ENCODE results near the gene KRT6C.
"Not testable (repeated sequence)": the region's sequence is repeated elsewhere in the genome, so short reads cannot be mapped to it uniquely, and the experiment has no call there.

The KRT6C gene

GRCh38 chr12:52454411-52455201 lies 19.0 kb downstream of the KRT6C start:
- Histone ChIP-seq H3K27me3 (ENCODE audit: insufficient read depth, low read length) (no peaks in the 10 kb centered on the region), H3K4me2 (ENCODE audit: low read length) (no peak overlapping the region), H3K79me2 (ENCODE audit: insufficient read depth, low read length) (no peaks in the 10 kb centered on the region), H3K9ac (ENCODE audit: low read length) (no peak overlapping the region), H3F3A (ENCODE audit: insufficient read depth, low read length) (no peaks in the 10 kb centered on the region), H3K36me3 (ENCODE audit: insufficient read depth, low read length) (no peaks in the 10 kb centered on the region), H2AFZ (ENCODE audit: low read length) (no peak overlapping the region), H3K9me3 (ENCODE audit: low read length) (no peaks in the 10 kb centered on the region), H3K9me2 (ENCODE audit: low read depth, low read length) (no peaks in the 10 kb centered on the region), H3K4me1 (ENCODE audit: insufficient read depth, low read length, severe bottlenecking) (no peaks in the 10 kb centered on the region), H3K4me3 (ENCODE audit: low read depth, low read length, poor library complexity, severe bottlenecking) (no peak overlapping the region), H3K27ac (ENCODE audit: low read depth, low read length, poor library complexity, severe bottlenecking) (no peak overlapping the region), H4K20me1 (ENCODE audit: insufficient read depth, low read length) (no peaks in the 10 kb centered on the region)
- TF ChIP-seq CTCF (IDR thresholded peaks at IDR 0.05; ENCODE audit: low read length), result no peak
- no peak for TF ChIP-seq EZH2 (IDR thresholded peaks at IDR 0.05; ENCODE audit: borderline replicate concordance, low read length)

- no peak within 1 kb of the TSS for H2AFZ ChIP-seq (ENCODE audit: low read length)
- no peaks in the 10 kb centered on the region for H3K4me1 ChIP-seq (ENCODE audit: insufficient read depth, low read length, severe bottlenecking)
- no peaks in the 10 kb centered on the region for H3F3A ChIP-seq (ENCODE audit: insufficient read depth, low read length)
- H3K27ac ChIP-seq (ENCODE audit: low read depth, low read length, poor library complexity, severe bottlenecking), result no peak within 1 kb of the TSS
- no peaks in the 10 kb centered on the region for H4K20me1 ChIP-seq (ENCODE audit: insufficient read depth, low read length)
- no peaks in the 10 kb centered on the region for H3K9me3 ChIP-seq (ENCODE audit: low read length)
- no peaks in the 10 kb centered on the region for H3K9me2 ChIP-seq (ENCODE audit: low read depth, low read length)
- no peak for TF ChIP-seq EZH2 (IDR thresholded peaks at IDR 0.05; ENCODE audit: borderline replicate concordance, low read length)
- no peak for TF ChIP-seq CTCF (IDR thresholded peaks at IDR 0.05; ENCODE audit: low read length)
- H3K4me3 ChIP-seq (ENCODE audit: low read depth, low read length, poor library complexity, severe bottlenecking), result no peak within 1 kb of the TSS
- H3K79me2 ChIP-seq (ENCODE audit: insufficient read depth, low read length), result no peaks in the 10 kb centered on the region
- no peaks in the 10 kb centered on the region for H3K36me3 ChIP-seq (ENCODE audit: insufficient read depth, low read length)
- H3K9ac ChIP-seq (ENCODE audit: low read length), result no peak within 1 kb of the TSS
- no peaks in the 10 kb centered on the region for H3K27me3 ChIP-seq (ENCODE audit: insufficient read depth, low read length)
- no peak within 1 kb of the TSS for H3K4me2 ChIP-seq (ENCODE audit: low read length)
Measured at GRCh38 chr12:52452101-52452500, 21.5 kb downstream of the KRT6C start, which contains the start of gene KRT6B. TSS of gene KRT6B (minus strand) at chr12:52452146. CDS start at chr12:52452078, 68 bp downstream.

- TF ChIP-seq CTCF (IDR thresholded peaks at IDR 0.05; ENCODE audit: low read length), result no peak
- no peaks in the 10 kb centered on the region for H4K20me1 ChIP-seq (ENCODE audit: insufficient read depth, low read length)
- no peak overlapping the region for H3K4me2 ChIP-seq (ENCODE audit: low read length)
- no peak overlapping the region for H3K27ac ChIP-seq (ENCODE audit: low read depth, low read length, poor library complexity, severe bottlenecking)
- no peak overlapping the region for H2AFZ ChIP-seq (ENCODE audit: low read length)
- H3K9me3 ChIP-seq (ENCODE audit: low read length), result no peaks in the 10 kb centered on the region
- no peaks in the 10 kb centered on the region for H3K9me2 ChIP-seq (ENCODE audit: low read depth, low read length)
- H3F3A ChIP-seq (ENCODE audit: insufficient read depth, low read length), result no peaks in the 10 kb centered on the region
- H3K4me3 ChIP-seq (ENCODE audit: low read depth, low read length, poor library complexity, severe bottlenecking), result no peak overlapping the region
- no peaks in the 10 kb centered on the region for H3K79me2 ChIP-seq (ENCODE audit: insufficient read depth, low read length)
- H3K4me1 ChIP-seq (ENCODE audit: insufficient read depth, low read length, severe bottlenecking), result no peaks in the 10 kb centered on the region
- H3K27me3 ChIP-seq (ENCODE audit: insufficient read depth, low read length), result no peaks in the 10 kb centered on the region
- no peaks in the 10 kb centered on the region for H3K36me3 ChIP-seq (ENCODE audit: insufficient read depth, low read length)
- H3K9ac ChIP-seq (ENCODE audit: low read length), result no peak overlapping the region
Measured at GRCh38 chr12:52448228-52448627, 25.4 kb downstream of the KRT6C start.

- H3K36me3 ChIP-seq (ENCODE audit: insufficient read depth, low read length); H3K9me3 ChIP-seq (ENCODE audit: low read length); H3K4me1 ChIP-seq (ENCODE audit: insufficient read depth, low read length, severe bottlenecking); H3K27me3 ChIP-seq (ENCODE audit: insufficient read depth, low read length); H3K9ac ChIP-seq (ENCODE audit: low read length); H3K4me2 ChIP-seq (ENCODE audit: low read length); H3K79me2 ChIP-seq (ENCODE audit: insufficient read depth, low read length); H2AFZ ChIP-seq (ENCODE audit: low read length); H3K27ac ChIP-seq (ENCODE audit: low read depth, low read length, poor library complexity, severe bottlenecking); H3K9me2 ChIP-seq (ENCODE audit: low read depth, low read length); H4K20me1 ChIP-seq (ENCODE audit: insufficient read depth, low read length); H3K4me3 ChIP-seq (ENCODE audit: low read depth, low read length, poor library complexity, severe bottlenecking); H3F3A ChIP-seq (ENCODE audit: insufficient read depth, low read length): not testable (repeated sequence)
Measured at GRCh38 chr12:52447196-52447595, 26.4 kb downstream of the KRT6C start.
